ENCODE data around the gene LRRC74A.
"Not testable (repeated sequence)": the region's sequence is repeated elsewhere in the genome, so short reads cannot be mapped to it uniquely, and the experiment has no call there.

LRRC74A gene

DNA sequence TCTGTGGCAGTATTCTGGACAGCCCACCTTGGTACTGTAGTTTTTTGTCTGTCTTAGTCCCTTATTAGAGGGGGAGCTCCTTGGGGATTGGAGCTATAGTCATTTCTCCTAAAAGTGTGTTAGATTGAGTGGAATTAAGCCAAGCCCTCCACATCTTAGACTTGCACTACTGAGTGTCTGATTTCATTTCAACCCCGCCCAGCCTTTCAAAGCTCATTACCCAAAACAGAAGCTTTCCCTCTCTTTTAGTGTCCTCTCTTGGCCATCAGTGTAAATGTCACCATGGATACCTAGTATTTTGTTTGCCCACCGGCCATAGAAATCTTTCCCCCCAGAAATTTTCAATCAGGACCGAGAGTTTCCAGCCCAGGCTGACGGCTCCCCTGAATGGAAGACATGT is 74.5 kb downstream of the LRRC74A start:
- no peak for DNase-seq

DNA sequence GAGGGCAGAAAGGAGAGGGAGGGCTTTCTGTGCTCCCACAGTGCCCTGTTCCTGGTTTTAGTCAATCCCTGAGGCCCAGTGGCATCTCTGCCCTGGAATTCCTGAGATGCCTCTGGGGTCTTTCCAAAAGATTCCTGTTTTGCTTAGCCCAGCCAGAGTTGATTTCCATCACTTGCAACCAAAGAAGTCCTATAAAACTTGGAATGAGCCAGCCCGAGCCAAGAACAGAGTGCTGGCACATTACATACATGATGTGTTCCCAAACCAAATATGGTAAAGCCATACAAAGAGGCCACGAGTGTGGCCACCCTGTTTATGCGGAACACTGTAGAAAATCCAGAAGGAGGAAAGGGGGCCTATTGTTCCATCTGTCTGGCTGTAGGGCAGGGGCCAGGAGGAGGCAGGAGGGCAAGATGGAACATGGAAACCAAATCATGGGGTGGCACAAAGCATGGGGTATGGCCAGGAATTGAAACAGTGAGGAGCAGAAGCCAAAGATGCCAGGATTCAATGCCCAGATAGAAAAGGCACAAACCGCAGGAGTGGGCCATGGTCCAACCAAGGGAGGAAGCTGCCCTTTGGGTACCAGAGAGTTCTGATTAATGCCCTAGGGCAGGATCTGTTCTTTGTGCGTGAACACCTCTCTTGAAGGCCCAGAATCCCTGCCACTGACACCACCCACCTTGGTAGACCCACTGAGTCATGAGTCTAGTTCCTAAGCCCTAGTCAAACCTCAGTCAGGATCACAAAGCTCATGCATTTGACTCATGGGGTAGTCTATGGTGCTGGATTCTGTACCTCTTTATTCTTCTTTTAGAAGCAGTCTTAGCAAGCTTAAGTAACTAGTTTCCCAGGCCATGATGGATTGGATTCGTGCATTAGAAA is 75.2 kb downstream of the LRRC74A start:
- no peak for DNase-seq

- DNase-seq, result no peak
These were observed 76.4 kb downstream of the LRRC74A start for GRCh38 chr14:76902591-76902990.

DNA sequence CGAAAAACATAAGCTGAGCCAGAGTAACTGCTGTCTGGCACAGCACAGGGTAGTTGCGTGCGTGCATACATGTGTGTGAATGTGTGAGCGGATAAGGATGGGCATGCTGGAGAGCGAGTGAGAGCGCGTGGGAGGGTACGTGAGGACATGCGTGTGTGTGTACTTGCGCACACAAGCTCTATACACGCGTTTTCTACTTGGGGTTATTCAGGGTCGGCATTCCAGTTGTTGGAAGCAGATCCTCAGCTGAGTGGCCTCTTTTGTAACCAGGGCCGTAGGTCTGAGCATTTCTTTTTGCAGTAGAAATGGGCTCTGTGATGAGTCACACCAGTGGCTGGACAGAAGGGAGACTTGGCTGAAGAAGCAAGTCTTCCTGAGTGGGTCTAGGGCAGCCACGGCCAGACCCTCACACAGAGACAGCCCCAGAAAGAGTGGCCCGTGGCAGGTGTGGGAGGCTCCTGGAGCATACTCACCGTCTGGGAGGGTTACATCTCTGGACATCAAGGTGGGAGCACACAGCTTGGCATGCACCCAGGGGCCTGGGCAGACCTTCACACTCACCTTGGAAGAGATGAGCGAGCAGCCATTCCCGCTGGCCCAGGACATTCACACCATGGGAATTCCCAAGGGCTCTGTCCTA is 78.0 kb downstream of the LRRC74A start:
- DNase-seq, result no peak

GRCh38 chr14:76904740-76905569 is 78.7 kb downstream of the LRRC74A start:
- DNase-seq, result peak; percentile 95

- DNase-seq, result no peak
These were observed 82.6 kb downstream of the LRRC74A start for GRCh38 chr14:76908834-76909233.

GRCh38 chr14:76909266-76909665 is 83.1 kb downstream of the LRRC74A start:
- no peak for DNase-seq

GRCh38 chr14:76910371-76910890 is 84.2 kb downstream of the LRRC74A start:
- DNase-seq, result no peak

DNA sequence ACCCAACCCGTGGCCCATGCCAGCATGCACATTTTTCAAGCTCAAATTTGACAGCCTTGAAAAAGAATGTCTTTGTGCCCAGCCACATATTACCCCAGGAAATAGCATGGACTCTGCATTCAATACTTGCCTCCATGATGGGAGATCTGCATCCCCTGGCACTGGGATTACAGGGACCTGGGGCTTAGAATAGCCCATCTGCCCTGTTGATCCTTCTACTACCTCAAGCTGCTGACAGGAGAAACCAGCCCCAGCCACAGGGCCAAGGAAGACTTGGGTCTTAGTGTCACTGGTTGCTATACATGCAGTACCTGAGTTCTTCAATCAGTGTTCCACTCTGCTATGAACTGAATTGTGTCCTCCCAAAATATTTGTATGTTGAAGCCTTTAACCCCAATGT is 85.3 kb downstream of the LRRC74A start:
- DNase-seq, result no peak

DNA sequence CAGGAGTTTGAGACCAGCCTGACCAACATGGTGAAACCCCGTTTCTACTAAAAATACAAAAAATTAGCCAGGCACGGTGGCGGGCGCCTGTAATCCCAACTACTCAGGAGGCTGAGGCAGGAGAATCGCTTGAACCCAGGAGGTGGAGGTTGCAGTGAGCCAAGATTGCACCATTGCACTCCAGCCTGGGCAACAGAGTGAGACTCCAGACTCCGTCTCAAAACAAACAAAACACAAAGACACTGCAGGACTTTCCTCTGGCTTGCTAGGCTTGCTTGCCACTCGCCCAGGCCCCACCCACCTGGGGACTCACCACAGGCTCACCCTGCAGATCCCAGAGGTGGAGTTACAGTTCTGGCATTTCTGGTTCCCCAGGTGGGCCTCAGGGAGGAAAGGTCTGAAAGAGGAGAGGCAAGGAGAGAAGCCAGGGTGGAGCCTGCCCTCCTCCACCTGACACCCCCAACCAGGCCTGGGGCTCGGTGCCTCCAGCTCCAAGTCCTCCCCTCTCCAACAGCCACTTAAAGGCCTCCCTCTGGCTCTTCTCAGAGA is 88.4 kb downstream of the LRRC74A start:
- DNase-seq, result not testable (repeated sequence)

DNA sequence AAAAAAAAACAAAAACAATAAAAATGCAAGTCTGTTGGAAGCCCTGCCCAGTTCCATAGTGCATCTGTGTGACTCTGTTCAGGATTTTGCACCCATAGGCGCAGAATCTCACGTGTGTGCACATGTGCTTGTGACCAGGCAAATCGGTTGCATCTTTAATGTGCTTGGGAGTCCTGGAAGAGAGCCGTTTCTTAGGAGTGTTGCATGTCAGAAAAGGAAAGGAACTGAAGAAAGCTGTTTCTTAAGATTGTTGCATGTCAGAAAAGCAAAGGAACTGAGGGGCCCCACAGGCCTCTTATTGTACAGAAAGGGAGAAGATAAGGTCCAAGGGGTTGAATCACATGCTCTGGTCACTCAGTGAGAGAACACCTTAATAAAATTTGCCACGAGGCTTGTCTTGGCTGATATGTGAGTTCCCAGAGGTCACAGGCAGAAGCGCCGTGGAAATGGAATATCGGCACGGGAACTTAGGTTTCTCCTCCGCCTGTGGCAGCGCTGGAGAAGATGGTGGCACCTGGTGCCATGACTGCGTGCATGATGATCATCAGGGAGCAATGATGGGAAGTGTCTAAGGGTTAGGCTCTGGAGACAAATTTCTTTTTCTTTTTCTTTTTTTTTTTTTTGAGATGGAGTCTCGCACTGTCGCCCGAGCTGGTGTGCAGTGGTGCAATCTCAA is 90.0 kb downstream of the LRRC74A start:
- no peak for DNase-seq

- peak; percentile 59 for DNase-seq
These were observed 91.0 kb downstream of the LRRC74A start for GRCh38 chr14:76917158-76917596.

DNA sequence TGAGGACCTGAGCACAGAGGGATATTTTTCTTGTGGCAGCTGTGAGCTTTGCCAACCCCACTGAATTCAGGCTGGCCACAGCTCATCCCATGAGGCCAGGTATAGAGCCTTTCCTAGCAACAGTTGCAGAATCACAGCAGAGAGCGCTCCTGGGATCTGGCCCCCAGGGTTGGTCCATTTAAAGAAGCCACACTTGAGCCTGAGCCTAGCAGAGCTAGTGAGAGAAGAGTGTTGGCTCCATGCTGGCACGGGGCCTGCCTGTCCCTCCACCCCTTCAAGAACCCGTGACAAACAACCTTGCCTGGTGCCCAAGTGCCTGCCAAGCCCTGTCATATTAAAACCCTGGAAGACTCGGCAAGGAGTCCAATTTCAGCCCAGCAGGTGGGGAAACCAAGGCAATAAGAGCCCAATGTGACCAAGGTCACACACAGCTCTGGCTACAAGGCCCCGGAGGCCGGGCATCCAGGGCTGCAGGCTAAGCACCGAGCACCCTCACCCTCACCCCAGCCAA is 91.6 kb downstream of the LRRC74A start:
- DNase-seq, result no peak

DNA sequence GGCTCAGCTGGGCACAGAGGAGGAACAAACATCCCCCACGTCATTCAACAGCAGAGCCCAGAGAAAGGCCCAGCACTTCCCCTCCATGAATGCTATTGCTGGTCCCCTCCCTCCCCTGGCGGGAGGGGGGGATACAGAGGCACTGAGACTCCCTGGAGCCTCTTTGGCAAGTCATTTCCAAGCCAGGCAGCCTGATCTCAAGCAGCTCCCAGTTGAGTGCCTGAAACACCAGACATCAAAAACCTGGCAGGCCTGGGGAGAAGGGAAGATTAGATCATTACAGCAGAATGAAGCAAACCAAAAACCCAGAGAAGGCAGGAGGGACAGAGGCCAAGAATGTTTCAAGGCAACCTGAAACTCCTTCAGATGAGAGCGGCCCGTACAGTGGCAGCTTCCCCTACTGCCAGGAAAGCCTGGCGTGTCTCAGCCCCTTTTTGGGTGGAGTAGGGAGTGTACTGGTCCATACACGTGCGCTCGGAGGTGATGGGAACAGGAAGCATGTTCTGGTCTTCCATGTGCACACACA is 92.1 kb downstream of the LRRC74A start:
- no peak for DNase-seq

DNA sequence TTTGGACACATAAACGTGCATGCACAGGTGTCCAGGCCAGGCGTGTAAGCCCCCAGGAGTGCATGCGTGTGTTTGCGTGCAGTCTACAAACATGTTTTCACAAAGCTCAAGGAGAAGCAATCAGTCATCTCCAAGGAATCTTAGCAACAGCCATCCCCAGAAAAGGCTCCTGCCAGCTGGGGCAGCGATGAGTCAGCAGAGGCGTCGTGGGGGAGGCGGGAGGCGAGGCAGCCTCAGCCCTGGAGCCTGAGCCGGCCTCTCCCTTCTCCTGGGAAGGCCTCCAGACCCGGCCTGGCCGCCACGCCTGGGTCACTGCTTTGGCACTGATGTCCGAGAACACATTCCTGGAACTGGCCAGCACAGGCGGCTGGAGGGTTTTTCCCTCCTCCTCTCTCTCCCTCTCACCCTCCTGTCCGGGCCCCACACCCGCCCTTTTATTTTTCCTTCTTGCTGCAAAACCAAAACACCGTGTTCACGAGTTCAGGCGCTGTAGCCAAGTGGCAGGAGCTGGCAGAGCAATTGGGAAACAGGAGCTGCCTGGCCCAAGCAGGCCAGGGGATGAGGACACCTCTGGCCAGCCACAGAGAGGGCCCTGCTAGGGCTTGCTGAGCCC is 92.7 kb downstream of the LRRC74A start:
- peak; percentile 91 for DNase-seq

Measured in T1000 (cell line).